ENCODE results near the gene NR0B2. TPM values are rescaled to one million over a fixed set of nuclear protein-coding genes. Genes with fewer than 3 reads are reported as not detected.

NR0B2 gene
- total and polyA plus RNA-seq, 2 of the 13 experiments (the other 11 are each of a cell fraction or from before 2014, with no cell fraction given) = 72.5 to 133 TPM

- peak; percentile 83 for TF ChIP-seq ZNF607 (CRISPR knock-in tag; IDR thresholded peaks at IDR 0.05; ENCODE audit: borderline replicate concordance)
- peak; percentile 9 for TF ChIP-seq YY1 (IDR thresholded peaks at IDR 0.05; ENCODE audit: insufficient read depth, insufficient replicate concordance, low read depth, low read length)
- peak; percentile 20 for TF ChIP-seq MLX (CRISPR knock-in tag; IDR thresholded peaks at IDR 0.05)
- TF ChIP-seq AGO2 (optimal IDR thresholded peaks at IDR 0.05; ENCODE audit: low read depth, low read length) = no peak
- no peak for TF ChIP-seq ZNF354B (CRISPR knock-in tag; IDR thresholded peaks at IDR 0.05)
- TF ChIP-seq PRDM10 (CRISPR knock-in tag; IDR thresholded peaks at IDR 0.05; ENCODE audit: low read depth) = peak; percentile 51; the same call in 1 of the 2 replicates
- no peak for TF ChIP-seq SUZ12 (IDR thresholded peaks at IDR 0.05; ENCODE audit: low read depth, low read length)
- no peak; the same call in 1 of the 2 replicates for TF ChIP-seq KMT2B (CRISPR knock-in tag; IDR thresholded peaks at IDR 0.05)
- TF ChIP-seq ZNF839 (CRISPR knock-in tag; IDR thresholded peaks at IDR 0.05; ENCODE audit: borderline replicate concordance) = no peak
- TF ChIP-seq ZNF253 (CRISPR knock-in tag; IDR thresholded peaks at IDR 0.05; ENCODE audit: borderline replicate concordance) = no peak
- peak; percentile 99 for TF ChIP-seq RXRB (CRISPR knock-in tag; IDR thresholded peaks at IDR 0.05; ENCODE audit: borderline replicate concordance)
- no peak for TF ChIP-seq TP53 (CRISPR knock-in tag; conservative IDR thresholded peaks at IDR 0.05)
- TF ChIP-seq ZNF337 (CRISPR knock-in tag; IDR thresholded peaks at IDR 0.05; ENCODE audit: borderline replicate concordance, low read depth) = 0 out of 2 replicates have a peak, but pooled peaks have one; percentile 66
- TF ChIP-seq ZNF142 (CRISPR knock-in tag; IDR thresholded peaks at IDR 0.05) = peak; percentile 61; the same call in 1 of the 2 replicates
- TF ChIP-seq PPARG (CRISPR knock-in tag; conservative IDR thresholded peaks at IDR 0.05) = peak; percentile 90
- 0 out of 2 replicates have a peak, but pooled peaks have one; percentile 66 for TF ChIP-seq ZBTB10 (CRISPR knock-in tag; IDR thresholded peaks at IDR 0.05; ENCODE audit: borderline replicate concordance)
Observed at GRCh38 chr1:26938004-26938658, 24.4 kb upstream of the NR0B2 start (continued).

Measured in HepG2 (cell line).